Naive thymus-derived CD8-positive, alpha-beta T cell (primary cell): Measurements from ENCODE around the gene CSNK1D. TPM values are rescaled to one million over a fixed set of nuclear protein-coding genes. Genes with fewer than 3 reads are reported as not detected.
A peak's percentile ranks its signal among the peaks of the same experiment; 100 is the strongest.

Source experiments
- ATAC-seq, 2 donors: fragments of 150-1000 bp; cut with Tn5 transposase in 1 of 2; sonication (Bioruptor Pico), chemical (Tn5 transposase) in 1 of 2; 1 replicate in 1 of 2; 2 replicates in 1 of 2; pipeline ENCODE4 v1.10.0; 2021; ENCODE audit warnings: mild to moderate bottlenecking in 2 of 2, moderate library complexity in 2 of 2
- POLR2A ChIA-PET: fragments of 350-600 bp; sonication (Branson Sonifier 250); formaldehyde crosslinking; loops from one replicate; lab custom pipeline; 2021; ENCODE audit warnings: antibody characterized with exemption; lab: Charles Lee
- DNase-seq, 10 donors: peaks; one replicate each; pipeline versions ENCODE4 v3.0.0 to v3.0.0-alpha.2; 2020 to 2022
- H3K27ac Mint-ChIP-seq, 10 donors: one replicate each; pipeline ENCODE4 v1.8.0; 2020 to 2022; ENCODE audit warnings: mild to moderate bottlenecking in 10 of 10, mixed read lengths in 10 of 10, moderate library complexity in 4 of 10, inconsistent platforms in 1 of 10
- H3K27me3 Mint-ChIP-seq, 5 donors: one replicate each; pipeline ENCODE4 v1.8.0; 2021 to 2022; ENCODE audit warnings: mixed read lengths in 5 of 5
- H3K36me3 Mint-ChIP-seq, 3 donors: one replicate each; pipeline ENCODE4 v1.8.0; 2020 to 2022; ENCODE audit warnings: mixed read lengths in 3 of 3, mild to moderate bottlenecking in 2 of 3, inconsistent platforms in 1 of 3
- H3K4me1 Mint-ChIP-seq, 4 donors: one replicate each; pipeline ENCODE4 v1.8.0; 2021 to 2022; ENCODE audit warnings: mixed read lengths in 4 of 4
- H3K4me3 Mint-ChIP-seq, 10 donors: one replicate each; pipeline ENCODE4 v1.8.0; 2020 to 2022; ENCODE audit warnings: mild to moderate bottlenecking in 10 of 10, mixed read lengths in 10 of 10, moderate library complexity in 6 of 10, inconsistent platforms in 1 of 10
- H3K9me3 Mint-ChIP-seq, 9 donors: one replicate each; pipeline ENCODE4 v1.8.0; 2020 to 2022; ENCODE audit warnings: mixed read lengths in 9 of 9, mild to moderate bottlenecking in 3 of 9, inconsistent platforms in 1 of 9, moderate library complexity in 1 of 9
- polyA plus RNA-seq, 3 donors: library from polyadenylated mRNA; unstranded; fragments of 300-500 nt; fragmentation: Illumina TruSeq; gene quantifications; one replicate each; pipeline ENCODE4 v1.2.3, GENCODE V29; 2021
- total RNA-seq, 8 experiments: library from RNA in 2 of 8; stranded (reverse) in 2 of 8; gene quantifications; one replicate each; pipeline ENCODE4 v1.2.3 and lab custom pipeline; 2021 to 2026

The CSNK1D gene
- total and polyA plus RNA-seq, 5 experiments from 2014 or later, result 47.6 to 201 (median 72.1) TPM

- POLR2A ChIA-PET, result interaction anchor here (1.2 to 11.5 kb wide), 2 partner anchors 8 to 11 kb away, joined by 3 to 344 read pairs; no protein-coding TSS in a partner anchor
- ATAC-seq (no peak), DNase-seq (no peak)
- Mint-ChIP-seq H3K36me3 (peaks cover 0 to 15% (median 6%) of the 10 kb centered on the region in 3 donors), H3K9me3 (no peaks in the 10 kb centered on the region), H3K4me1 (peaks cover 26 to 57% (median 47%) of the 10 kb centered on the region in 4 donors), H3K4me3 (peak overlapping the region in 1 of 10 donors; percentile 20), H3K27ac (peak overlapping the region; percentile 19 to 88 (median 66)), H3K27me3 (no peaks in the 10 kb centered on the region)
Observed at GRCh38 chr17:82309656-82310570, 36.4 kb upstream of the CSNK1D start.

GRCh38 chr17:82305727-82306300 lies 32.3 kb upstream of the CSNK1D start:
- Mint-ChIP-seq H3K36me3 (peaks cover 0 to 3% (median 0%) of the 10 kb centered on the region in 3 donors), H3K27me3 (no peaks in the 10 kb centered on the region), H3K27ac (peak overlapping the region; percentile 61 to 94 (median 85)), H3K9me3 (no peaks in the 10 kb centered on the region), H3K4me3 (peak overlapping the region; percentile 57 to 81 (median 70)), H3K4me1 (peaks cover 33 to 81% (median 61%) of the 10 kb centered on the region in 4 donors)
- ATAC-seq (peak in 1 of 2 donors; percentile 20), DNase-seq (peak in 2 of 10 donors; percentile 39 to 64)
- POLR2A ChIA-PET, result interaction anchor here (1.1 to 12.7 kb wide), 6 partner anchors 7 to 100 kb away, joined by 3 to 344 read pairs (median 26); partner anchors contain the start of gene CD7

DNA sequence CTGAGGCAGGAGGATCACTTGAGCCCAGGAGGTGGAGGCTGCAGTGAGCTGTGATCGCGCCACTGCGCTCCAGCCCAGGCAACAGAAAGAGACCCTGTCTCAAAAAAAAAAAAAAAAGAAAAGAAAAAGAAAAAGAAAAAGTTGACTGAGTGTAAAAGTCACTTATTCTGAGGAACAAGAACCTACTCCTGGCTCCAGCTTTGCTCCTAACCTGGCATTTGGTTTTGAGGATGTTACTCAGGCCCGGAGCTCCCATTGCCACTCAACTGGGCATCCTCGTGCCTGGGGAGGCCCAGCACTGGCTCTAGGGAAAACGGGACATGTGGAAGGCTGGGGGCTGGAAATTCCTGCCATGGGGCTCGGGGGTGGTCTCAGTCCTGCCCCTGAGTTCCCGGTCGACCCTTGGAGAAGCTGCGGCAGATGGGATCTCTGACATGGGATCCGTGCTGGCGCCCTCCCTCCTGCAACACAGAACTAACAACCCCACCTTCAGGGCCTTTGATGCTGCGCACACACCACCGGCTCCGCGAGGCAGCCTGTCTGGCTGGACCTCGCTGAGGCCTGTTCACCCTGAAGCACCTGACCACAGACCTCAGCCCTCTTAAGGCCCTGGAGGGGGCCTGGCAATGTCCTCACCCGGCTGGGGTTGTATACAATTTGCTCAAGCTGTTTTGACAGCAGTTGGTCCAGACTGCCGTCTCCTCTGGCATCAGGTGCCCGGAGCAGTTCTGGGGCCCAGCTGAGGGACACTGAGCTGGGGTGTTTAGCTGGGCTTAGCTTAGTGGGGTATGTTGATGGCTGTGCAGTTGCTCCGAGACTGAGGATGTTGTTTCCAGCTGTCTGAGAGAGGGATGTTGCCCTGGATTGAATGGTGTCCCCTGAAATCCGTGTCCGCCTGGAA lies 31.6 kb upstream of the CSNK1D start:
- Mint-ChIP-seq H3K36me3 (peaks cover 0 to under 1% (median 0%) of the 10 kb centered on the region in 3 donors), H3K9me3 (no peaks in the 10 kb centered on the region), H3K4me3 (peak overlapping the region; percentile 57 to 81 (median 70)), H3K4me1 (peaks cover 36 to 85% (median 67%) of the 10 kb centered on the region in 4 donors), H3K27me3 (no peaks in the 10 kb centered on the region), H3K27ac (peak overlapping the region; percentile 61 to 94 (median 85))
- DNase-seq, result peak in 2 of 10 donors; percentile 38 to 65
- POLR2A ChIA-PET, result interaction anchor here (0.7 to 12.7 kb wide), 7 partner anchors 8 to 752 kb away, joined by 3 to 344 read pairs (median 14); partner anchors contain the start of gene CD7
- peak in 1 of 2 donors; percentile 12 for ATAC-seq

DNA sequence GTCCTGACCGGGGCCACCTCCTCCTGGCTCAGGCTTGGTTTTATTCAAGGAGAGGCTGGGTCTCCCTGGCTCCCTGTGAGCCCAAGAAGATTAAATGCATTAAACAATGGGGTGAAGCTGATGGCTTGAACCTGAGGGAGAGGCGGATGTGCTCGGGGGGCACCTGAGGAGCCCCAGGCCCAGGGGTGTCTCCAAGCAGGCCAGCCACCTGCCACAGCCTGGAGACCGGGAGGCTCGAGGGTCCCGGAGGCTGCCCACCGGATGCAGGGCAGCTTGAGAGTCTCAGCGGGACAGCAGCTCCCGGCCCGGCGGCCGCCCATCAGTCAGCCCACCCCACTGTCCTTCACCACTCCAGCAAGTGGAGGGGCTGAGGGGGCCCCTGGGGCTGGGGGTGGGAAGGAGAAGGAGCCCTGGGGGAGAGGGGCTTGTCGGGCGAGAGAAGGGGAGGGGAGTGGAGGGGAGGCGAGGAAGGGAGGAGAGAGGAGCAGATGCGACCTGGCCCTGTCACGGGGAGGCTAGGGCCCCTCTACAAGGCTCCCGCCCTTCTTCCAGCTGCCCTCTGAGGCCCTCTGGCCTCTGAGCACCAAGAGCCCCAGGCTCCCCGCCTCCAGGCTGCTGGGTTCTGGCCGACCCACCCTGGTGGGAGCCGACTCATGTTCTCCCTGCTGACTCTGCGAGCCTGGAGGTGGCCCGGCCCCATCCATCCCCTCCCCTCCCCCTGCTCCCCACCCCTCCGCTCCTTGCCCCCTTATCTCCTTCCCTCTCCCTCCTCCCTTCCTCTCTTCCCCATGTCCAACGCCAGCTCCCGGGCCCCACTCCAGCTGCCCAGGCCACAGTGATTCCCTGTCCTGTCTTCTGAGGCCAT lies 30.7 kb upstream of the CSNK1D start:
- DNase-seq (peak in 1 of 10 donors; percentile 50), ATAC-seq (no peak)
- Mint-ChIP-seq H3K9me3 (no peaks in the 10 kb centered on the region), H3K36me3 (no peaks in the 10 kb centered on the region), H3K27ac (peak overlapping the region; percentile 24 to 100 (median 97)), H3K27me3 (no peaks in the 10 kb centered on the region), H3K4me1 (peaks cover 38 to 90% (median 75%) of the 10 kb centered on the region in 4 donors), H3K4me3 (peak overlapping the region; percentile 50 to 97 (median 89))
- POLR2A ChIA-PET, result interaction anchor here (0.5 to 12.7 kb wide), 8 partner anchors 7 to 213 kb away, joined by 3 to 344 read pairs (median 9); partner anchors contain the start of genes CD7 and NARF

DNA sequence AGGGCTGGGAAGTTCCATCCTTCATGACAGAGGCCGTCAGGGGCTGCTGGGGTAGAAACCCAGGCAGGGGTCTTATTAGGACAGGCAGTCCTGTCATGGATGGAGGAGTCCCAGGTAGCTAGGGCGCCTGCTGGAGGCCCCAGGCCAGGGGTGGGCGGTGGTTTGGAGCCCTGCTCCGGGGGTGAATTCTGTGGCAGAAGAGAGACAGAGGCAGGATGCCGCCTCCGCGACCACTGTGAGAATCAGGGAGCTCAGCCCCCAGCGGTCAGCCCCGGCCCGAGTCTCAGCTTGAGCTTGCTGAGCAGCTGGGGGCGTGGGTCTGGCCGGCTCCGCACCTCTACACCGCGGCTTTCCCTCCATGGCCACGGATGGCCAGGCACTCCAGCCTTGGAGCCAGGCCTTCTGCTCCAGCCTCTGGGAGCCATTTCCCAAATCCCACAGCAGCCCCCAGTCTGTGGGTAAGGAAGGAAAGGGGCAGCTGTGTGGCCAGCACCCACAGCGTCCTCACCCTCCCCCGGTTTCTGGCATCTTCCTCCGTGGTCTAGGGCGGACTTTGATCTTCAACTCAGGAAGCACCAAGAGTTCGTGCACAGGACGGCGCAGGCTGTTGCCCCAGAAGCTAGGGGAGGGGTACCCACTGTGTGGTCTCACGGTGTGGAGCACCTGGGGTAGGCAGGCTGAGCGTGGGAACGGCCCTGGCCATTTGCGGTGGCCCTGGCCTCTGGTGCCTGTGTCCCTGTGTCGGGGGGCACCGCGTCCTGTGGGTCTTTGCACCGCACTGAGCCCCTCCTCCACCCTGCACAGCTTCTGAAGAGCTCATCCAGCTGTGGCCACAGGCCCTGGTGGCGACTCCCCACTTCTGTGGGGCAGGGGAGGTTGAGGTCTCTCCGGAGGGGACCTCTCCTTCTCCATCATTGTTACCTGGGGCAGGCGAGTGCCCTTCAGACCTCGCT lies 29.8 kb upstream of the CSNK1D start:
- DNase-seq (peak in 6 of 10 donors; percentile 37 to 76 (median 64)), ATAC-seq (peak; percentile 46 to 55)
- Mint-ChIP-seq H3K9me3 (no peaks in the 10 kb centered on the region), H3K36me3 (no peaks in the 10 kb centered on the region), H3K27ac (peak overlapping the region; percentile 82 to 100 (median 100)), H3K27me3 (no peaks in the 10 kb centered on the region), H3K4me1 (peaks cover 43 to 93% (median 81%) of the 10 kb centered on the region in 4 donors), H3K4me3 (peak overlapping the region; percentile 80 to 97 (median 89))
- POLR2A ChIA-PET, result interaction anchor here (0.5 to 12.7 kb wide), 11 partner anchors 9 to 213 kb away, joined by 3 to 344 read pairs (median 6); partner anchors contain the start of genes CD7, CSNK1D and NARF

- POLR2A ChIA-PET, result interaction anchor here (1.0 to 12.7 kb wide), 8 partner anchors 10 to 174 kb away, joined by 3 to 344 read pairs (median 7); partner anchors contain the start of genes CD7 and CSNK1D
- Mint-ChIP-seq H3K9me3 (no peaks in the 10 kb centered on the region), H3K36me3 (no peaks in the 10 kb centered on the region), H3K4me1 (peaks cover 40 to 94% (median 83%) of the 10 kb centered on the region in 4 donors), H3K27me3 (no peaks in the 10 kb centered on the region), H3K27ac (peak overlapping the region; percentile 88 to 100 (median 100)), H3K4me3 (peak overlapping the region; percentile 81 to 97 (median 90))
- no peak for DNase-seq
- ATAC-seq, result no peak
Observed at GRCh38 chr17:82302568-82302963, 29.1 kb upstream of the CSNK1D start.

DNA sequence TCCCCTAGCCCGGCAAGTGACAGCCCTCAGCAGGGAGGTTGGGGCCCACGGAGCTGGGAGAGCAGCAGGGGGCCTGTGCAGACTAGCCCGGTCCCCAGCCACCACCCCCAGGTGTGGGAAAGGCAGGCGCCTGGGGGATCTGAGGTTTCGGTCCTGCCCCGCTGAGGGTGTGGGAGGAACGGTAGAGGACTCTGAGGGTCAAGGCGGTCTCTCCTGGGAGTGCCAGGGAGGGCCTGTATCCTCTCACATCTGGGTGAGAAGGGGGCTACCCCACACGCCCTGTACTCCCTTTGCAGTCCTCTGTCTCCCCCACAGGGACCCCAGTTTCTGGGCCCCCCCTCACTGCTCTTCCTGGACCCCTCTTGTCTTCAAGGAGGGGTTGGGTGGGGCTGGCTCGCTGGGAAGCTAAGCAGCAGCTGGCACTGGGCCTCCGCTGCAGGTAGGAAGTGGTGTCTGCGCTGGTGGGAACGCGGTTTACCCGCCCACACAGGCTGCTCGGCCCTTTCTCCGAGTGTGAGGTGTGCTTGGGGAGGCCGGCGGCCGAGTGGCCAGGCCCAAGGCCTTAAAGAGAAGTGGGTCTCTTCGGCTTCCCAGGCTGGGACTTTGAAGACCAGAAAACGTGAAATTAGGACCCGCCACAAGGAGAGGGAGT lies 28.5 kb upstream of the CSNK1D start:
- POLR2A ChIA-PET, result interaction anchor here (0.7 to 12.7 kb wide), 9 partner anchors 9 to 261 kb away, joined by 3 to 344 read pairs (median 8); partner anchors contain the start of genes CD7 and CSNK1D
- H3K4me1 Mint-ChIP-seq, result peaks cover 44 to 99% (median 88%) of the 10 kb centered on the region in 4 donors
- H3K4me3 Mint-ChIP-seq, result peak overlapping the region; percentile 81 to 98 (median 91)
- ATAC-seq, result peak in 1 of 2 donors; percentile 4
- peak in 6 of 10 donors; percentile 41 to 71 (median 66) for DNase-seq
- H3K36me3 Mint-ChIP-seq, result no peaks in the 10 kb centered on the region
- H3K27me3 Mint-ChIP-seq, result no peaks in the 10 kb centered on the region
- H3K27ac Mint-ChIP-seq, result peak overlapping the region; percentile 88 to 100 (median 100)
- H3K9me3 Mint-ChIP-seq, result no peaks in the 10 kb centered on the region

DNA sequence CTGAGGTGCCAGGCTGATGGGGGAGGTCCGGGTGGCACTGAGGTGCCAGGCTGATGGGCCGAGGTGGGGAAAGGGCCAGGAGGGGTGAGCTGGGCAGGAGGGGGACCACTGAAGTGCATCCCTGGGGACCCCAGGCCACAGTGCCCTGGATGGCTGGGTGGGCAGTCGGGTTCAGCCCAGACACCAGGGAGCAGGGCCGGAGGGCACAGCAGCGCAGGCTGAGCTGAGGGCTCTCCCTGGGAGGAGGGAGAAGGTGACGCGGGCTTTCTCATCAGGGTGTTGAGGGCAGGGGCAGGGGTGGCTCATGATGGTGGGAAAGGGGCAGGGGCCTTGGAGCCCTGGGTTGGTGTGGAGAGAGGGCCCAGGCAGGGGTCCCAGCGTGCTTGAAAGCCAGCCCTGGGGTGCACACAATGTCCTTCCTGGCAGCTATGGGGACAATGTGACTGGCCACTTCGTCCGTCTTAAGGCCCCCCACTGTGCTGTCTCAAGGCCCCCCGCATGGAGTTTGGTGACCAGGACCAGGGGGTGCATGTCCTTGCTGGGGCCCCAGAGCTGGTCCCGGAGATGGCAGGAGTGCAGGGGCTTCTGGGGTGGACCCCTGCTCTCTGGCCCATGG lies 27.9 kb upstream of the CSNK1D start:
- peak in 1 of 10 donors; percentile 55 for DNase-seq

DNA sequence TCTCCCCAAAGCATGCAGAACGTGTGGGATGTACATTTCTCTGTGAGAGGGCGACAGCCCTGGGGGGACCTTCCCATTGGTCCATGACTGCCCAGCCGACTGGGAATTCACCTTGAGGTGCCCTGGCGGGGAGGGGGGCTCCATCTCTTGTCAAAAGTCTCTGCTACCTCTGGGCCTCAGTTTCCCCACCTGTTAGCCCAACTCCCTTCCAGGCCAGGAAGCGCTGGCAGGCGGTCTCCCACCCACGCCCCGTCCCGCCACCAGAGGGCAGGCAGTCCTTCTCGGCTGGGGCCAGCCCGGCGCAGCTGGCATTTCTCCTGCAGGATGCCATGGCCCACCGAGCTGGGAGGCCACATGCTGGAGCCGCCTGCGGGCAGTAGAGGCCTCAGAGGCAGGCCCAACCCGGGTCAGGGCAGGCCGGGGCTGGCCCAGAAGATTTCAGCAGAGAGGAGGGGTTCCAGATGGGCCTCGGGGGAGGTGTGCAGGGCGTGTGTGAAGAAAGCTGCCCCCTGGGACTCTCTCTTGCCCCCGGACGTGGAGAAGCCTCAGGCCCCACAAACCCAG lies 27.3 kb upstream of the CSNK1D start:
- DNase-seq (peak in 9 of 10 donors; percentile 43 to 82 (median 64)), ATAC-seq (no peak)
- Mint-ChIP-seq H3K4me1 (peaks cover 42 to 94% (median 85%) of the 10 kb centered on the region in 4 donors), H3K36me3 (no peaks in the 10 kb centered on the region), H3K27me3 (no peaks in the 10 kb centered on the region), H3K27ac (peak overlapping the region; percentile 99 to 100 (median 100)), H3K4me3 (peak overlapping the region; percentile 24 to 98 (median 92)), H3K9me3 (no peaks in the 10 kb centered on the region)
- POLR2A ChIA-PET, result interaction anchor here (0.8 to 12.7 kb wide), 9 partner anchors 8 to 97 kb away, joined by 3 to 344 read pairs (median 10); partner anchors contain the start of gene CD7

More for the DNA sequence above, 27.9 kb upstream of the CSNK1D start:
- Mint-ChIP-seq H3K4me3 (peak overlapping the region; percentile 36 to 98 (median 82)), H3K36me3 (no peaks in the 10 kb centered on the region), H3K27me3 (no peaks in the 10 kb centered on the region), H3K9me3 (no peaks in the 10 kb centered on the region), H3K4me1 (peaks cover 44 to 99% (median 88%) of the 10 kb centered on the region in 4 donors), H3K27ac (peak overlapping the region; percentile 81 to 100 (median 100))
- POLR2A ChIA-PET, result interaction anchor here (0.7 to 12.7 kb wide), 7 partner anchors 9 to 261 kb away, joined by 3 to 344 read pairs (median 10); partner anchors contain the start of gene CD7
- ATAC-seq, result no peak
